Activated CD4-positive, alpha-beta T cell treated with anti-CD3 and anti-CD28 coated beads, Interleukin-2, amount 50 U/mL, for 1 hour (primary cell): ENCODE data around the gene CHD5.
"Not testable (repeated sequence)": the region's sequence is repeated elsewhere in the genome, so short reads cannot be mapped to it uniquely, and the experiment has no call there.

ENCODE experiments used
- DNase-seq: peaks from one replicate; pipeline ENCODE4 v3.0.0-alpha.2; 2020

Gene CHD5

DNA sequence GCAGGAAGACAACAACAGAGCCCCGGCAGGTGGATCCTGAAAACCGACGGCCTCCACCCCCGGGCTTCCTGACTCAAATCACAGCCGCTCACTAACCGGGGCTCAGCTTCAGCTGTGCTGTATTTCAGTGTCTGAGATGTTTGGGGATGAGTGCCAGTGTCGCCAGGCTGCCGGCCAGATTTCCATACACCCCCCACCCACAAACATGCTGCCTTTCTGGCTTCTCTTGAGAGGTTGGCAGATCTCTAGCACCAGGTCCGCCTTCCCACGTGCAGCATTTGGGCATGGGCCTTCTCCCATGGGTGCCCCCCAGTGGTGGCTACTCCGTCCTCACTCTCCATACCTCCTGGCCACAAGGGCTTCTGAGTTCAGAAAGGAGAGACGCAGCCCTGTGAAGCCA is 99.7 kb downstream of the CHD5 start:
- no peak for DNase-seq

DNA sequence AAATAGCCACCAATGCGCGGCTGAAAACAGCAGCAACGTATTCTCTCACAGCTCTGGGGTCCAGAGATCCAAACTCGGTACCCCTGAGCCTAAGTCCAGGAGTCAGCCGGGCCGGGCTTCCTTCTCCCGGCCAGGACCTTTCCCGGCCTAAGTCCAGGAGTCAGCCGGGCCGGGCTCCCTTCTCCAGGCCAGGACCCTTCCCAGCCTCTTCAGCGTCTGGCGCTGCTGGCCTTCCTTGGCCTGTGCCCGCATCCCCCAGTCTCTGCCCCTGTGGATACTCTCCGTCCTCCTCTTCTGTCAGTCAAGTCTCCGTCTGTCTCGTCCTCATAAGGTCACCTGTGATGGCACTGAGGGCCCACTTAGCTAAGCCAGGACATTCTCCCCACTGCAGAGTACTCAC is 102.2 kb downstream of the CHD5 start:
- DNase-seq = no peak

DNA sequence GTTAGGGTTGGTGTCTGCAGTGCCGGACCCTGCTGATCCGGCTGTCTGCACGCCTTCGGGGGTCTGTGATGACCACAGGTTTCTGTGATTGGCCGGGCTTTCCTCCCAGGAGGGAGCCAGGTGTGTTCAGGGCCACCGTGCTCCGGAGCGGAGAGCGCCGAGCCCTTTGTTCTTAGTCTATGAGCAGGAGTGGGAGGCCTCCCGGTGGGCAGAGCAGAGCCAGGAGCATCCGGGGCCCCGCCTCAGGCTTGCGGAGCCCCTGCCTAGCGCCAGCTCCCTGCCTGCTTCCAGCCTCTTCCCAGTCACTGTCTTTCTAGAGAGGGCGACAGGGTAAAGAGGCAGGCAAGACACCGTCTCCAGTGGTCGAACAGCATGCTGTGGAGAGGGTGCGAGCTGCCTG is 102.6 kb downstream of the CHD5 start:
- DNase-seq = no peak

DNA sequence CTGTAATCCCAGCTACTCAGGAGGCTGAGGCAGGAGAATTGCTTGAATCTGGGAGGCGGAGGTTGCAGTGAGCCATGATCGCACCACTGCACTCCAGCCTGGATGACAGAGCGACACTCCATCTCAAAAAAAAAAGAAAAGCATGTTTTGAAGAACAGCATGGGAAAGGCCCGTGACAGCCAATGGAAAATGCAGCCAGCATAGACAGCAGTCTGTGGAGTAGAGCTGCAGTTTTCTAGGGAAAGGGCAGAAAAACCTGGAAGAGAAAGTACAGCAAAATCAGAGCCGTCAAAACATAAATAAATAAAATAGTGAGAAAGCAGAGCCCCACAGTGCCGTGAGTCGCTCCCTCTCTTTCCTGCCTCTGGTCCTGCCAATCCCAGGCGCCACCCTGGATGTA is 103.1 kb downstream of the CHD5 start:
- not testable (repeated sequence) for DNase-seq

DNA sequence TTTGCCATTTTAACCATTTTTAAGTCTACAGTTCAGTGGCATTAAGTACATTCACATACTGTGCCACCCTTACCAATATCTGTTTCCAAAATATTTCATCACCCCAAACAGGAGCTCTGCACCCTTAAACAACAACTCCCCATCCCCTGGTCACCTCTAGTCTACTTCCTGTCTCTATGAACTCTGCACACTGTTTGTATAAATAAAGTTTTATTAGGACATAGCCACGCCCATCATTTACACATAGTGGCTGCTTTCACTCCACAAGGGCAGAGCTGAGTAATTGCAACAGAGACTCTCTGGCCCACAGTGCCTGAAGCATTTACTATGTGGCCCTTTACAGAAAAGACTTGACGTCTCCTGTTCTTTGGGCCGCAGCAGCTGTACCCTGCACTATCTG is 104.4 kb downstream of the CHD5 start:
- no peak for DNase-seq

DNA sequence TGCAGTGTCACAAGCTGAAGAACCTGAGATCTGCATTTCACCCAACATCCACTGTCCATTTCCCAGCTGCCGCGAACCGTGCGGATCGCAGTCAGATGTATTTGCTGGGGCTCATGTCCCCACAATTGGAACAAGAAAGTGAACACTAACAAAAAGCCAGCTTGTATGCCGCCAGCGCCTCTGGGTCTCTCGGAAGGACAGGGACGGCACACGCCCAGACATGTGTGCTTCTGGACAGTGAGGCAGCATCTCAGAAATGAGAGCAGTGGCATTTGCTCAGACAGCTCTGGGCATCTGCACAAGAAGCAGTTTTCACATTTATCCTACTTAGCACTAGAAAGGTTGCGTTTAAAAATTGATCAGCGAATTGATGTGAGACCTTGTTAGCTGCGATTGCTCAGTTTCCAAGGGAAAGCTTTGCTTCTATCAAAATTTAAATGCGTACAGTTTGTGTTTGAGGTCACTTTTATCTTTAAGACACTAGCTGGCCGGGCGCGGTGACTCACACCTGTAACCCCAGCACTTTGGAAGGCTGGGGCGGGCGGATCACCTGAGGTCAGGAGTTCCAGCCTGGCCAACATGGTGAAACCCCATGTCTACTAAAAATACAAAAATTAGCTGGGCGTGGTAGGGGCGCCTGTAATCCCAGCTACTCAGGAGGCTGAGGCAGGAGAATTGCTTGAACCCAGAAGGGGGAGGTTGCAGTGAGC is 105.8 kb downstream of the CHD5 start:
- no peak for DNase-seq

DNA sequence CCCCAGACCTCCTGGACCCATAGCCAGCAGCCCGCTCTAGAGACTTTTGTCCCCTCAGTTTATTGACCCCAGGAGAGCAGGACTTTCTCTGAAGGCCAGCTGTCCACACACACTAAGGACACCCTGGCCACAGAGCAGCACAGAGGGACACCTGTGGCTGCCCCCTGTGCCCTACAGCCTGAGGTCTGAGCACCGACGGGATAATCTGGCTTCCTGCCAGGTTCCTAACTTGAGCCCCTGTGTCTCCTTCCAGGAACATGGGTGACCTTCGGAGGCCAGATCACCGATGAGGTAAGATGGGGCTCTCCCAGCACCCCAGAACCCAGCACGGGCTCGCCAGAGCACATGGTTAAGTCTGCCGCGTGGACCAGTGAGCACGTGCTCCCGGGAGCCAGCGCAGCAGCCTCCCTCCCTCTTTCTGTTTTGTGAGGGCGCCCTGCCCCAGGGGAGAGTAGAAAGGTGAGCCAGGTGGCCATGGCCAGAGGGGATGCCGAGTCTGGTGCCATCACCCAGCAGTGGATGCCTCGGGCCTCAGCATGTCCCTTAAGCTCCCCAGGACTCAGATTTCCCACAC is 106.6 kb downstream of the CHD5 start:
- DNase-seq = no peak

DNA sequence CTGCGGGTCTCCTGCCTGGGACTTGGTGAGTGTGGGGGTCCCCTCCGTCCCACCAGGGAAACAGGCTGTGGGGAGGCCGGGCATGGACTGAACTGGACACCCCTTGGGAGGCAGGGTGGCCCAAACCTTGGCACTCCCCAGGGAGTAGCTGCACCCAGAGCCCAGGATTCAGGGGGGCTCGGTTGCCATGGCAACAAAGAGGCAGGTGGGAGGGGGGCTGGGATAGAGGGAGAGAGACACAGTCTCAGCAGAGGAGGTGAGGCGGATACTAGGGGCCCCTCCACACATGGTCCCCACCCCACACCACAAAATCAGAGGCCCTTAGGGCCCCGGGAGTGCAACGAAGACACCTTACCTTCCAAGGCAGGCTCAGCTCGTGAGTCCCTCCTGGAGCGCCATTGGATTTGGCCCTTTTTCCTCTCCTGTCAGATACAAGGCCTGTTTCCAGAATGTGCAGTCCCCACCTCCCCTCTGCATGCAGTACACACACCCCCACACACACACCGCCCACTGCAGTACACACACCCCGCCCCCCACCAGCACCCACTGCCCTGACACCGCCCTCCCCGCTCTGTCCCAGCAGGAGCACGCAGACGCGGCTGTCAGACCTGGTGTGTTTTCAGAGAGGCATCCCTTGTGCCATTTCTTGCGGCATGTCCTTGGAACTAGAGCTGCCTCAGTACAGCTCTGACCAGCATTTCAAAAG is 107.2 kb downstream of the CHD5 start:
- no peak for DNase-seq

DNA sequence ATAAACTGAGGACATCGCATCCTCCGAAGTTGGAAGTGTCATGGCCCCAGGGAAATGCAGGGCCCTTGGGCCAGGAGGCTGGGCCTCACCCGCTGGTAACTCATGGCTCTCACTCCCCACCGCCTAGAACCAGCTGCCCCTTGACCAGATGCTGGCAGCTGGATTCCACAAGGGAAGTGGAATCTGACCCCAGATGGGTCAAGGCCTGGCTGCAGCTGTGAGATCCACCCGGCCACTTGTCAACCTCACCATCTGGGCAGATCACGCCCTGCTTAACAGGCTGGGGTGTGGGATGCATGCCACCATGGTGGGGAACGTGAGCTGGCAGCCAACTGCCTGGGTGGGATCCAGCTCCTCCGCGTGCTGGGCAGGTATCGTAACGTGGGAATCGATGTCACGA is 108.9 kb downstream of the CHD5 start:
- no peak for DNase-seq

DNA sequence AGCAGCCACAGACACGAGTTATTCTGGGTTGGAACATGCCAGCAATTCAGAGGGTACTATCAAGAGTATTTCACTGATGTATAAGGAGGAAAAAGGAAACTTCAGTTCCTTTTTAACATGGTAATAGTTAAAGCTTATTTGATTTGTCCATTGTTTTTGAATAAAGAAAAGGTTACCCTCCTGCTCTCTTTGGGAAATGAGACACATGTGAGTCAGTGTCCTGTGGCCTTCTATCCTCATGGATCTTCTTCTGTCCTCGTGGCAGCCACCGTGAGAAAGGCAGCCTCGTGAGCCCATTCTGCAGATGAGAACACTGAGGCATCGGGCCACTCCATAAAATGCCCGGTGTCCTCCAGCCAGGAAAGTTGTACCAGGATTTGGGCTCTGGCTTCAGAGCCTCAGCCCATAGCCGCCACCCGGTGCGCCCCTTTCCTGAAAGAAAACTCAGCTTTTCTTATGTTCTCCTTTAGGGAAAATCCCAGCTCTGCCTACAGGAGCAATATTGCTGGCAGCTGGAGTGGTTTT is 109.6 kb downstream of the CHD5 start:
- no peak for DNase-seq

DNA sequence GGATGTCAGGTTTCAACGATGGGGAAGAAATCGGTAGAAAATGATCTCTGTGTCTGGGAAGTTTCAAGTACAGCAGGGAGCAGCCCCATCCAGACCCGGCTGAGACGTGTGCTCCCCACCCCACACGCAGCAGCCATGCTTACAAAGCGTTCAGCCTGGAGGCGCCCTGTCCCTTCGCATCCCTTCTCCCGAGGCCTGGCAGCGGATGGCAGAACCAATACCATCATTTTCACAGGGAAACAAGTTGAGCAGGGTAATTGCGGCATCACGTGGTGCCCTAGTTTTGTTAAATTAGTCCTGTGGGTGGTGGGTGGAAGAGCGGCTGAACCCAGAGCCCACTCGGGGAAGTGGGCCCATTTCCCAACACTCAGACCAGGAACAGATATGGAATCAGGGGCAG is 110.5 kb downstream of the CHD5 start:
- no peak for DNase-seq

DNA sequence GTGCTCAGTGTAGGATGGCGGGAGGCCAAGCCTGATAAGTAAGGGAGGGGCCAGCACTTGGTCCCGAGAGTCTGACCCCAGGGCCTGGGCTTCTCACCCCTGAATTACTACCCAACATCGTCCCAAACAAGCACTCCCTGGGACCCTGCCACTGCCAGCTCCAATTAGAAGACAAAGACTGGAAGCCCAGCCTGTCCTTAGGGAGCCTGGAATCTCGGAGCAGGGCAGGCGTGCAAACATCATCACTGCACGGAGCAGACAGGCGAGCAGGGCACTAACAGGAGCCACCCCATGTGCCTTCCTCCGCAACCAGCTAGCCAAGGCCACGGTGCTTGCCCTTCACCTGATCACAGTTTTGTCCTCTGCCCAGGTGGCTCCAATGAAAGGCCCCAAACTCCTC is 111.2 kb downstream of the CHD5 start:
- DNase-seq = no peak

DNA sequence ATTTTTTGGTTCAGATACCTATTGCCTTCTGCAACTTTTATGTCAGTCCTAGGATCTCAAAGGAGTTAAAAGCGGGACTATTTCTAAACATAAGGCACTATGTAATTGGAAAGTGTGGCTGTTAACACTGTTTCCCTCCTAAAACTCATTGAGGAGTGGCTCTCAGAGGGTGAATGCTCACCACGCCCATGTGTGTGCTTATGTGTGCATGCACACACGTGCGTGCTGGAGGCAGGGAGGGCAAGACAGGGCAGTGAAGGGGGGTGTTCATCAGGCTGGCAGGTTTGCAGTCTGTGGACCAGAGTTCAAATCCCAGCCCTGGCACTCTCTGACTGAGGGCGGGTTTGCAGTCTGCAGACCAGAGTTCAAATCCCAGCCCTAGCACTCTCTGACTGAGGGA is 112.0 kb downstream of the CHD5 start:
- DNase-seq = no peak

DNA sequence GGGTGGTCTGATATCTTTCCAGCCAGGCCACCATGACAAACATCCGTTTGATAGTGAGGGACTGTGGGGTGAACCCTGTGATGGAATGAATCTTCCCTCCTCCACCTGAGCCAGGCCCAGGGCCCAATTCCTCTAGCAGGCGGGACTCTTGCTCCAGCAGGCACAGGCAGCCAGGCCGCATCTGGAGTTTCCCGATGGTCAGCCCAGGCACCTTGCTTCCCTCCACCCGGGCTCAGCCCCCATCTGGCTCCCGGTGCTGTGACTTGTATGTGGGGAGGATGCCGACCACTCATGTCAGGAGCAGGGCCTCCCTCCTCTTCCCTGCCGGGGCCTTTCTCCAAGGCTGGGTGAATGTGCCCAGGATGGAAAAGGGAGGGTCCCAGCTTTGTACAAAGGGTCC is 113.4 kb downstream of the CHD5 start:
- no peak for DNase-seq

DNA sequence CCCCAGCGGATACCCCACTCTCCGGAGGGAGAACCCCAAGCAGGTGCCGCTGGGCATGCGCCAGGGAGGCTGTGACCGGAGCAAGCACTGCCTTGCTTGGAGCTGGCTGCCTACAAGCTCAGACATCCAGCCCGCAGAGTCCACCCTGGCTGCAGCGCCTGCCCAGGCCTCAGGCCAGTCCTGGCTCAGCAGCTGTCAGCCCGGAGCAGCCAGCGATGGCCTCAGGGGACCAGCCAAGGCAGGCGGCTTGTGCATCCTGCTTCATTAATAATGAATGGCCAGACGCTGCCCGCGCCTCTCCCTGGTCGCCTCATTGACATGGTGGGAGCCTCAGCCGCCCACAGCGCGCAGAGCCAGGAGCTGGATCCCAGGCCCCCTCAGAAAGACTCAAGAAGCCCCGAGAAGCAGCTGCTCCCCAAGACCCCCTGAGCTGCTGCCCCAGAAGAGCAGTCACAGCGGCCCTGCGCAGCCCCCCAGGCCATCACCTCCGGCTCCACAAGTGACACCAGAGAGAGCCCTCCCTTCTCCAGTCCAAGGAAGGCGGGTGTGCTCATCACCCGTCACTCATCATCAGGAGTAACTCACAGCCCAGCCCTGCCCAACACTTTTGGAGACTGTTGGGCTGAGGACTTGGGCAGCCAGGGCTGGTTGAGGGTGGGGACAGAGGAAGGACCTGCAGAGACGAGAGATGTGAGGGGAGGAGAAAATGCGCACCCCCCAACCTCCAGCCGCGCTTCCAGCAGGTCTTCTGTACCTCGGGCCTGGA is 114.8 kb downstream of the CHD5 start:
- DNase-seq = no peak

DNA sequence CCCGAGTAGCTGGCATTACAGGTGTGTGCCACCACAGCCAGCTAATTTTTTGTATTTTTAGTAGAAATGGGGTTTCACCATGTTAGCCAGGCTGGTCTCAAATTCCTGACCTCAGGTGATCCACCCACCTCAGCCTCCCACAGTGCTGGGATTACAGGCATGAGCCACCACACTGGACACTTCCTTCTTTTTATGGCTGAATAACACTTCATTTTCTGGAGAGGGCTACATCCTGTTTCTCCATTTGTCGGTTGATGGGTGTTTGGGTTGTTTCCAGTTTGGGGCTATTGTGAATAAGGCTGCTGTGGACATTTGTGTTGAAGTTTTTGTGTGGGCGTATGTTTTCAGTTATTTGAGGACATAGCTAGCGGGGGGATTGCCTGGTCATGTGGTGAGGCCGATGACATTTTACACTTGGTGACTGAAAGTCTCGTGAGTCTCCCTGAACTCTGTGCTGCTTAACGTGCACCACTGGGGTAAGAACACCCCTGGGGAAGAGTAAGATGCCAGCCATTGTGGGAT is 116.5 kb downstream of the CHD5 start:
- not testable (repeated sequence) for DNase-seq

DNA sequence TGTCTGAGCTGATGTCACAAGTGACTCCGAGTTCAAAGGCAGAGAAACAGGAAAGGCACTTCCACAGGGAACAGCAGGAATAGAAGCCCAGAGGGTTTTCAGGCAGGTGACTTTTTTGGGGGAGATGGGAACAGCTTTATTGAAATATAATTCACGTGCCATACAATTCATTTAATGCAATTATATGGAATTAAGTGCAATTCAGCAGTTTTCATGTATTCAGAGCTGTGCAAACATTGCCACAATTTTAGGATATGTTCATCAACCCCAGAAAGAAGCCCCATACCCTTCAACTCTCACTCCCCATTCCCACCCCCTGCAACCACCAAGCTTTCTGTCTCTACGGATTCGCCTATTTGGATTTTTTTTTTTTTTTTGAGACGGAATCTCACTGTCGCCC is 117.5 kb downstream of the CHD5 start:
- no peak for DNase-seq

DNA sequence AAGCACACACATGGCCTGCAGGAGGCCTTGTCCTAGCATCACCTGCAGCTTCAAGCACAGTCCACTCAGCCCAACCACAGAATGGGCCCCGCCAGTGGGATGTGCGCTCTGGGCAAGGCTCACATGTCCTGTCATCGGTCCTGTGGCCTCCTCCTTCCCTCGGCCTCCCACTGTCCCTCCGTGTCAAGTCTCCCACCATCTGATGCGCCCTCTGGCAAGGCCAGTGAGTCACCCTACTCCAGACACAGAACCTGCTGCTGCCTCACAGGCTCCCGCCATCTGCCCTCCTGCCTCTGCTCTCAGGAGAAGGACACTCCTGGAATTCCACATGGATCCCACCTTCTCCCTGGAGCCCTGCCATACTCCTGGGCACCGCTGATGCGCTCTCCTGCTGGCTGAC is 120.3 kb downstream of the CHD5 start:
- DNase-seq = no peak

DNA sequence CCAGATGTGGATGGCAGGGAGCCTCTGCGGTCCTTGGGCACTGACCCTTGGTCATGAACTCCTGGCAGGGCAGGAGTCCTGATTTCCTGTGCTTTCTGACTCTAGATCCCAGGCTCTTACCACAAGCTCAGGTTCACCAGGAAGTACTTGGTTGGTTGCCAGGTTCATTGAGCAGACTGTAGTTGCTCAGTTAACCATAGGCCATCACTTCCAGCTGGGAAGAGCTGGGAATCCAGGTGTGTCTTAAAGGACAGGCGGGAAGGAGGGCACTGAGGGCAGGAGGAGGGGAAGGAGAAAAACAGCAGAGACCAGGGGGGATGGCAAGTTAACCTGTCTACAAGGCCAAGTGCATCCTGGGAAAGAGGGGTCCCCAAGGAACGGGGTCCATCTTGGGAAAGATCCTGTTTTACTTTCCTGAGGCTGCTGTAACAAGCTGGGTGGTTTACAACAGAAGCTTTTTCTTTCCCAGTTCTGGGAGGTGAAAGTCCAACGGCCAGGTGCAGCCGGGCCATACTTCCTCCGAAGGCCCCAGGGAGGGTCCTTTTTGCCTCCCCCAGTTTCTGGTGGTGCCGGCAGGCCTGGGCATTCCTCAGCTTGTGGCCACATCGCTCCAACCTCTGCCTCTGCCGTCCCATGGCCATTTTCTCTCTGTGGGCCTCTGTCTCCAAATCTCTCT is 122.8 kb downstream of the CHD5 start:
- DNase-seq = no peak

DNA sequence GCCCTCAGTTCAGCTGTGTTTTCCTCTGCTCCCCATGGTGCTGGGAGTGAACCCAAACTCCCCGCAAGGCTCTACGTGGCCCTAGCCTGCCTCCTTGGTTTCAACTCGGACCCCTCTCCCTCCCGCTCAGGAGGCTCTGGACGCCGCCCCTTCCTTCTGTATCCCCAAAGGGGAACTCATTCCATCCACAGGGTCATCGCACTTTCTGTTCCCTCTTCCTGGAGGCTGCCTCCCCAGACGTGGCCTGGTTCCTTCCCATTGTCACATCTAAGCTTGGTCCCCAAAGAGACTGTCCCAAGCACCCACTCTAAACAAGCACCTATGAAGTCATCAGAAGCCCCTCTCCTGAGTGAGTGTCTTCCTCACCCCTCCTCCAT is 123.6 kb downstream of the CHD5 start:
- DNase-seq = no peak

DNA sequence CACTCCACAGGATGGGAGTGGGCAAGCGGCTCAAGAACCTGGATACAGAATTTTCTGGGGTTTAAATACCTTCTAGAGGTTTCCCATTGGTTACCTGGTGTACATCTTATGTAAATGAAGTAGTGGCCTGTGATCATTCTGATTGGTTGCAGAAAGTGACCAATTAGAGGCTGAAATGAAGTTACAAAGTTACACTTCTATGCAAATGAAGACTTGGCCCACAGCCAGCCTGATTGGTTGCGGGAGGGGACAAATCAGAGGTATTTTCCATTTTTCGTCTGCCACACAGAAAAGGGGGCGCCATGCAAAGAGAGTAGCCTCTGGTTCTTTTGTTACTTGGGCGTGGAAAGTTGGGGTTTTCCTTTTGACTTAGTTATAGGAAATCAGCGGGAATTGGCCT is 125.5 kb downstream of the CHD5 start:
- DNase-seq = no peak

DNA sequence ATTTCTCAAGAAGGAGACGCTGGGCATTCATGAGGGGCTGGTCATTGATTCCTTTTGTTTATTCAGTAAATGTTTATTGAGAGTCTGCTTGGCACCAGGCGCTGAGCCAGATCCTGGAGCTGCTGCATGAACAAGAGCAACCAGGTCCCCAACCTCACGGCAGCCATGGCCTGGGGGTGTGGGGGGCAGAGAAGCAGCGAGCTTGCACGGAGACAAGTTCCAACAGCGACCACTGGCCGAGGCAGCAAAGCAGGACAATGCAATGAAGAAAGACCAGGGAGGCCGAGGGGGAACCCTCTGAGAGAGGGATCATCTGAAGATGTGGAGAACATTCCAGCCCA is 126.9 kb downstream of the CHD5 start:
- no peak for DNase-seq
